Nephron progenitor cell (in vitro differentiated cells): ENCODE measurements around the gene APOL3.
A peak's percentile ranks its signal among the peaks of the same experiment; 100 is the strongest.

Source experiments
- DNase-seq: peaks from one replicate; pipeline ENCODE4 v3.0.0; 2021
- H3K27ac Mint-ChIP-seq: 2 replicates; pipeline ENCODE4 v1.8.0; 2021; ENCODE audit warnings: mild to moderate bottlenecking, moderate library complexity, mixed read lengths
- H3K27me3 Mint-ChIP-seq: 2 replicates; pipeline ENCODE4 v1.8.0; 2021; ENCODE audit warnings: mild to moderate bottlenecking, low read depth, mixed read lengths; ENCODE audit not compliant: poor library complexity
- H3K36me3 Mint-ChIP-seq: 2 replicates; pipeline ENCODE4 v1.8.0; 2021; ENCODE audit warnings: low read depth, mixed read lengths
- H3K4me1 Mint-ChIP-seq: 2 replicates; pipeline ENCODE4 v1.8.0; 2021; ENCODE audit warnings: mixed read lengths
- H3K4me3 Mint-ChIP-seq: 2 replicates; pipeline ENCODE4 v1.8.0; 2021; ENCODE audit warnings: mild to moderate bottlenecking, moderate library complexity, mixed read lengths
- H3K9me3 Mint-ChIP-seq: 2 replicates; pipeline ENCODE4 v1.8.0; 2021; ENCODE audit warnings: mild to moderate bottlenecking, moderate library complexity, mixed read lengths
- CTCF ChIP-seq: fragments of 200-600 bp; sonication (generic); IDR thresholded peaks from 2 replicates; pipeline ENCODE4 v1.5.0; 2021; ENCODE audit warnings: antibody characterized with exemption

The APOL3 gene

GRCh38 chr22:36152088-36152487 is 8.5 kb downstream of the APOL3 start:
- no peak for TF ChIP-seq CTCF
- peaks cover 5% of the 10 kb centered on the region for H3K36me3 Mint-ChIP-seq

DNA sequence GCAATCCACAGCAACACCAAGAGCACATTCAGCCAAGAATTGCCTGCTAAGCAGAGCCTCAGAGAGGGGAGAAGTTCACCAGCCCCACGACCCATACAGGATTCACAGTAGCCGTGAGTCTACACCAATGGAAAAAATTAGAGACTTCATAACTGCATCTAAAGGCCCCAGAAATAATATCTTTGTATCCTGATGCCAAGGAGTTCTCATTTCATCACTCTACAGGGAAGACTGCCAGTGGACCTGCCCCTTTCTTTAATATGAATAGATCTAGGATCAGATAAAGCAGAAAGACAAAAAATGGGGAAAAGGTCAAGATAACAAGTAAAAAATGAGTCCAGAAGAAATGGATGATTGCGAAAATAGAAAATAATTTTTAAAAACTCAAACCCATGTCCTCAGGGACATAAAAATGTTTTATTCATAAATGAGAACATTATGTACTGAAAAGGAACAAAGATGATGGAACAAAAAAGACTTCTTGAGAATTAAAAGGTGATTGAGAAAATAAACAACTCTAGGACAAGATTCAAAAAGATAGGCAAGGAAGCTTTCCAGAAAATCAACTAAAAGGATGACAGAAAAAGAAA is 9.5 kb downstream of the APOL3 start:
- Mint-ChIP-seq H3K36me3 (peaks cover 5% of the 10 kb centered on the region), H3K27me3 (peaks cover 11% of the 10 kb centered on the region), H3K4me1 (peaks cover 49% of the 10 kb centered on the region), H3K9me3 (peaks cover 19% of the 10 kb centered on the region), H3K4me3 (no peak overlapping the region), H3K27ac (no peak overlapping the region)
- no peak for TF ChIP-seq CTCF
- DNase-seq, result no peak

More at GRCh38 chr22:36152088-36152487, 8.5 kb downstream of the APOL3 start:
- H3K27ac Mint-ChIP-seq, result no peak overlapping the region
- peaks cover 11% of the 10 kb centered on the region for H3K27me3 Mint-ChIP-seq
- no peak overlapping the region for H3K4me3 Mint-ChIP-seq
- no peak for DNase-seq
- H3K4me1 Mint-ChIP-seq, result peaks cover 50% of the 10 kb centered on the region
- peaks cover 19% of the 10 kb centered on the region for H3K9me3 Mint-ChIP-seq

GRCh38 chr22:36149441-36149840 is 11.1 kb downstream of the APOL3 start:
- peaks cover 5% of the 10 kb centered on the region for H3K36me3 Mint-ChIP-seq
- H3K27me3 Mint-ChIP-seq, result peaks cover 3% of the 10 kb centered on the region

DNA sequence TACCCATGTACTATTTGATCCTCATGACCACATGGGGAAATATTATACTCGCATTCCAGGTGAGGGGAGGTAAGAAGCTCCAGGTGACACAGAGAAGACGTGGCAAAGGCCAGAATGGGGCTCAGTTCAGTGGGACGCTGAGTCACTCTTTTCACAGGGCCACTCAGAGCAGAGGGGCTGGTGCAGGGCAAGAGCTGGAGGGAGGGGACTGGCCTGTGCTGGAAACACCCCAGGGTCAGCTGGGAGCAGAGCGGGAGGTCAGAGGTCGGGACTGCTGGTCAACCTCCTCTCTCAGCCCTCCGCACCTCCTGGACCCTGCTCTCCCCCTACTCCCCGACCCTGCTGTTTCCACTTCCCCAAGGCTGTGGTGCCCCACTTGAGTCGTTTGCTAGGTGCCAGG is 12.1 kb downstream of the APOL3 start:
- TF ChIP-seq CTCF, result no peak
- peaks cover 5% of the 10 kb centered on the region for H3K36me3 Mint-ChIP-seq
- H3K27me3 Mint-ChIP-seq, result peaks cover 9% of the 10 kb centered on the region
- H3K27ac Mint-ChIP-seq, result no peak overlapping the region
- peaks cover 19% of the 10 kb centered on the region for H3K9me3 Mint-ChIP-seq
- H3K4me1 Mint-ChIP-seq, result peaks cover 41% of the 10 kb centered on the region
- DNase-seq, result peak; percentile 19
- H3K4me3 Mint-ChIP-seq, result no peak overlapping the region

More at GRCh38 chr22:36149441-36149840, 11.1 kb downstream of the APOL3 start:
- no peak for TF ChIP-seq CTCF
- peaks cover 19% of the 10 kb centered on the region for H3K9me3 Mint-ChIP-seq
- peaks cover 46% of the 10 kb centered on the region for H3K4me1 Mint-ChIP-seq
- H3K4me3 Mint-ChIP-seq, result no peak overlapping the region
- no peak overlapping the region for H3K27ac Mint-ChIP-seq
- no peak for DNase-seq

DNA sequence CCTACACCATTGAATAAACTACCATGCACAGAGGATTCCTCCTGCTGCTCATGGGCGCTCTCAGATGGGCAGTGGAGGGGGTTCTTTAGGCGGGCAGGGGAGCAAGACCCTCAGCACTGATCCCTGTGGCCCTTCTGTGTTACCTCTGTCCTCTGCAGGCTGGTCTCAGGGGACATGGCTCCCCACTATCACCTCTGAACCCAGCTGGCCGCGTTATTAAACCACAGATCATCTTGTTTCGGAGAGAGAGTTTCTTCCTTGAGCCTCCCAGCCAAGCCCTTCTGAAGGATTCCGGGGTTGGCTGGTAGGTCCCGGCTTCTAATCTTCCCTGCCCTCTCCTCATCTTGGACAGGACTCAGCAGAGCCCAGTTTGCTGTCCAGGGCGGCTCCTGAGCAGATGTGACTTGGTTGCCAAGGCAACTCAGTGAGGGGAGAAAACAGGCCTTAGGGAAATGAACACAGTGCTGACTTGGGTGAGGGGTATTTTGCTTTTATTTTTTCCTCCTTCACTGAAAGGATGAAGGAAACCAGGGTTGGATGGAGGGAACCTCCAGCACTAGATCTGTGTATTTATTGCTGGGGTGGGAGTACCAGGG is 13.3 kb downstream of the APOL3 start:
- no peak for DNase-seq
- Mint-ChIP-seq H3K27me3 (peaks cover 11% of the 10 kb centered on the region), H3K9me3 (peaks cover 18% of the 10 kb centered on the region), H3K4me3 (no peak overlapping the region), H3K4me1 (peaks cover 41% of the 10 kb centered on the region), H3K27ac (peak overlapping the region; percentile 41), H3K36me3 (peaks cover 5% of the 10 kb centered on the region)
- TF ChIP-seq CTCF, result no peak

DNA sequence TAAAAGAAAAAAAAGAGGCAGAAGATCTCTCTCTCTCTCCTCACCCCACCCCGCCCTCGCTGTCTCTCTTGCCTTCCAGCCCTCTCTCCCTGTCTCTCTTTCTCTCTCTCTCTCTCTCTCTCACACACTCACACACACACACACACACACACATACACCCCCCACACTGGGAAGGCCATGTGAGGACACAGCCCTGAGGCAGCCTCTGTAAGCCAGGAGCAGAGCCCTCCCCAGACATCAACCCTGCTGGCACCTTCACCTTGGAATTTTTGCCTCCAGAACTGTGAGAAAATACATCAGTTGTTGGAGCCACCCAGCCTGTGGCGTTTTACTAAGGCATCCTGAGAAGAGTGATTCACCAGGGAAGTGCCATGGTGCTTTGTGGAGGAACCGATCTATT is 14.7 kb downstream of the APOL3 start:
- peaks cover 8% of the 10 kb centered on the region for H3K27me3 Mint-ChIP-seq
- no peaks in the 10 kb centered on the region for H3K36me3 Mint-ChIP-seq
- no peak overlapping the region for H3K4me3 Mint-ChIP-seq
- H3K9me3 Mint-ChIP-seq, result peaks cover 4% of the 10 kb centered on the region
- no peak for TF ChIP-seq CTCF
- H3K4me1 Mint-ChIP-seq, result peaks cover 46% of the 10 kb centered on the region
- no peak for DNase-seq
- no peak overlapping the region for H3K27ac Mint-ChIP-seq
